ENCODE data around the gene RGCC. TPM values are rescaled to one million over a fixed set of nuclear protein-coding genes. Genes with fewer than 3 reads are reported as not detected.
"Not testable (repeated sequence)": the region's sequence is repeated elsewhere in the genome, so short reads cannot be mapped to it uniquely, and the experiment has no call there.

The RGCC gene
- total RNA-seq (2014; rRNA removed; shearing (Covaris generic)), result 43.4 and 48.6 TPM in 2 replicates

GRCh38 chr13:41456768-41457588 lies at the start of gene RGCC:
Gene RGCC, plus strand, starts transcription at chr13:41457550. Its CDS starts 158 bp downstream, at chr13:41457708.
- DNase-seq (ENCODE audit: low spot score), result peak; percentile 78

DNA sequence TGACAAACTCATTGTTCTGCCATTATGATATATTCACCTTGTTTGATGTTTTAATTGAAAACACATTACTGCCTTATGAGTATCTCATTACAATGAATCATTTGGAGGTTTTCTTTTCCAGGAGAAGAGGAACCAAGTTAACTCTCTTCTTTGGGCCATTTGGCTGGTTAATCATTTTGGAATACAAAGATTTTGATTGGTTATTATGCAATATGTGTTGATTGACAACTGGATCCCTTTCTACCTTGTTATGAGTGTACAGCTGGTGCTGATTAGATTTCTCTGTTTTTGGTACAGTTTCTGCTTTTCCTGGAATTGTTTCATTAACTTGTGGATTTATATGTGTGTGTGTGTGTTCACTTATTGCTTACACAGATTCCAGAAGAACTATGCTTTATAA lies 49.2 kb upstream of the RGCC start:
- no peak for DNase-seq (ENCODE audit: low spot score)

- DNase-seq (ENCODE audit: low spot score), result no peak
Measured at GRCh38 chr13:41408746-41409145, 48.6 kb upstream of the RGCC start.

DNA sequence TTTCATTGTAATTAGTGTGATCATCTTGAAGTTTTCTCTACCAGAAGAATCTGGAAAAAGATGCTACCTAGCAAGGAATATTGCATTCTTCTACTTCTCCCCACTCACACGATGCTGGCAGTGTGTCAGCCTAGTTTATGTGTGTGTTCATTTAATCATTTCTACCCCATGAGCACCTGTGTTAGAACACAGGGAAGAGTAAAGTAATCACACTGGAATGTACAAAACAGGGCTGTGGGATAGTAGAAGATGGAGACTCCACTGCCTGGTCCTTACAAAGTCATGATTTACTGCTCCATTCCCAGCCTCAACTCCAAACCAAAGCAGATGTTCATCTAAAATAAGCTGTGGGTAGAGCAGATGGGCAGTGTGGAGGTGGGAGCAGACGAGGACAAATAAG lies 47.7 kb upstream of the RGCC start:
- no peak for DNase-seq (ENCODE audit: low spot score)

DNA sequence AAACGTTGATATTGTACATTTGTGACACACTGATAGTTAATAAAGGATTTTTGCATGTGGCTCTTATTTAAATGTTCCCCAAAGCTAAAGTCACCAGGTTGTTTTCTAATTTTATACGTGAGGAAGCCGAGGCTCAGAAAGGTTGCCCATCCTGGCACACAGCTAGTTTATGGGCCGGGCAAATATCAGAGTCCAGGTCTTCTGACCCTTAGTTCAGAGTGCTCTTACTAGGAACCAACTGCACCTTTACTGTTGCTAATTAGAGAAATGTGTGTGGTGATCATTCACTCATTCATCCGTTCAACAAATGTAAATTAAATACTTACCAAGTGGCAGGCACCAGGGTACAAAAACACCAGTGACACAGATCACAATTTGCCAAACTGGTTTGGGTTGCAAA lies 46.3 kb upstream of the RGCC start:
- DNase-seq (ENCODE audit: low spot score), result no peak

DNA sequence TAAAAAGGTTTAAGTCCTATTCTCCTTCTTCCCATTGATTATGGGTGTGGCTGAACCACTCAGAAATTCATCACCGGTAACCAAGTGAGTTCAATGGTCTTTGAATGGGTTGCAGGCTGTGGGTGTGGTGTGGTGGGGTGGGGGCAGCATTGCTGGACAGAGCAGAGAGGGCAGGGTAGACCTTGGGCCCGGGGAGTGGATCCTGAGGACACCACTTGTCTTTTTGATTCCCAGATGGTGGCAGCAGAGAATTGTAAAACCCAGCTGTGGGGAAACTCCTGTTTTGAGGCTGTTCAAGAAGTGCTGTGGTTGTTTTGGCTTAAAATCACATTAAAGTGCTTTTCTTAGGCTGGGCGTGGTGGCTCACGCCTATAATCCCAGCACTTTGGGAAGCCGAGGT lies 45.8 kb upstream of the RGCC start:
- DNase-seq (ENCODE audit: low spot score), result peak; percentile 70

DNA sequence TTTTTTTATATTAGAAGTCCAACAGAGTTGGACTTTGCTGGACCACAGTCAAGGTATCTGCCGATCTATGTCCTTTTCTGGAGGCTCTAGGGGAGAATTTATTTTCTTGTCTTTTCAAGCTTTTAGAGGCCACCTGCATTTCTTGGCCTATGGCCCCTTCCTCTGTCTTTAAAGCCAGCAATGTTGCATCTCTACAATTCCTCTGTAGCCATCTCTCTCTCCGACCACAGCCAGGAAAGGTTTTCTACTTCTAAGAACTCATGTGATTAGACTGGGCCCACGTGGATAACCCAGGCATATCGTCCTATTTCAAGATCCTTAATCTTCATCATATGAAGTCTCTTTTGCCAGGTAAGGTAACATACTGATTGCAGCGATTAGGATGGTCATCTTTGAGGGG lies 43.5 kb upstream of the RGCC start:
- DNase-seq (ENCODE audit: low spot score), result no peak

DNA sequence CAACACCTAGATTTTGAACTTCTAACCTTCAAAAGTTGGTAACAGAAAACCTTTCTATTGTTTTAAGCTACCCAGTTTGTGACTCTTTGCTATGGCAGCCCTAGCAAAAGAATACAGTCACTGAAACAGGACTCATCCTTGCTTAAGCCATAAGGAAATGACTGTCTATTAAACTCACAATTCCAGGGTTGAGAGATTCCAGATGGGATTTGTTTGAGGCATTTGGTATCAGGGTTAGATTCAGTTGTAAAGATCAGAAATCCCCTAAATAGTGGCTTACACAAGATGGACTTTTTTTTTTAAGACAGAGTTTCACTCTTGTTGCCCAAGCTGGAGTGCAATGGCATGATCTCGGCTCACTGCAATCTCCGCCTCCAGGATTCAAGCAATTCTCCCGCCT lies 41.1 kb upstream of the RGCC start:
- DNase-seq (ENCODE audit: low spot score), result no peak

GRCh38 chr13:41418027-41418426 lies 39.3 kb upstream of the RGCC start:
- DNase-seq (ENCODE audit: low spot score), result peak; percentile 36

DNA sequence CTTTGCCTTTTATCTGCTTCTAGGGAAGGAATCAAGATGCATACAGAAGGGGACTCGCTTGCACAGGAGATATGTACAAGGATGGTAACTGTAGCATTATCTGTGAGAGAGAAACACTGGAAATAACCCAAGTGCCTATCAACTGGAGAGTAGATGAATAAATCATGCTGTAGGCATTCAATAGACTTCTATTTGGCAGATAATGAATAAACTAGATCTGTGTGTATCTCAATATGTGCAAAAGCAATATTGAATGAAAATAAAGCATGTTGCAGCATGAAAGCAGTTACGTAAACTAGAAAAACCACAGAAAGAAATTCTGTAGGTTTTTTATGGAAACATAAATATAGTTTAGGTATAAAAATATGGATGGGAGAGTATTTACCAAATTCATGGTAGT lies 38.6 kb upstream of the RGCC start:
- no peak for DNase-seq (ENCODE audit: low spot score)

GRCh38 chr13:41419206-41419605 lies 38.1 kb upstream of the RGCC start:
- no peak for DNase-seq (ENCODE audit: low spot score)

DNA sequence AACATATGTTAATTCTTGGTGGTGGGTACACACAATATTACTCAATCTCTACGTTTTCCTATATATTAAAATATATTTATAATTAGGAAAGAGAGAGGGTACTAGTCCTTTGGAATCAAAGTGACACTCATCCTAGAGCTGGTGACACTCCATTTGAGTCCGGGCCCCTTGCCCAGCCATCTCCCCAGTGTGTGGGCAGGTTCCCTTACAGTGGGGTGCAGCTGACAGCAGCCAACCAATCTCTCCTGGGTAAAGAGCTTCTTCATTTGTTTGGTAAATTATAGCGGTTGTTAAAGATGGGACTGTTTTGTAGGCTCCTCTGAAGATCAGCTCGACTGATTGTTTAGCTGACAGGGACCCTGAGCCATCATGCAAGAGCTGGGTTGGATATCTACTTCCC lies 37.2 kb upstream of the RGCC start:
- no peak for DNase-seq (ENCODE audit: low spot score)

GRCh38 chr13:41421330-41421729 lies 36.0 kb upstream of the RGCC start:
- not testable (repeated sequence) for DNase-seq (ENCODE audit: low spot score)

DNA sequence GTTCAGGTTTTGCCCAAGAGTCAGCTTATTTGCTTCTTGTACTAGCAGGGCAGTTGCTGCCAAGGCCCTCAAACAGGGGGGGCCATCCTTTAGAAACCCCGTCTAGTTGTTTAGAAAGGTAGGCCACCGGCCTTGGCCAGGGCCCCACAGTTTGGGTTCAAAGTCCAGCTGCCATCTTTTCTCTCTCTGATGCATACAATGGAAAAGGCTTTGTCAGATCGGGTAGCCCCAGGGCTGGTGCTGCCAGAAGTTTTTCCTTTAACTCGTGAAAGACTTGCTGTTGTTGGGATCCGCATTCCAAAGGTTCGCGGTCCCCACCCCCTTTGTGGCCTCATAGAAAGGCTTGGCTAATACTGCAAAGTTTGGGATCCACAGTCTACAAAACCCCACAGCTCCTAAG lies 35.4 kb upstream of the RGCC start:
- DNase-seq (ENCODE audit: low spot score), result not testable (repeated sequence)

DNA sequence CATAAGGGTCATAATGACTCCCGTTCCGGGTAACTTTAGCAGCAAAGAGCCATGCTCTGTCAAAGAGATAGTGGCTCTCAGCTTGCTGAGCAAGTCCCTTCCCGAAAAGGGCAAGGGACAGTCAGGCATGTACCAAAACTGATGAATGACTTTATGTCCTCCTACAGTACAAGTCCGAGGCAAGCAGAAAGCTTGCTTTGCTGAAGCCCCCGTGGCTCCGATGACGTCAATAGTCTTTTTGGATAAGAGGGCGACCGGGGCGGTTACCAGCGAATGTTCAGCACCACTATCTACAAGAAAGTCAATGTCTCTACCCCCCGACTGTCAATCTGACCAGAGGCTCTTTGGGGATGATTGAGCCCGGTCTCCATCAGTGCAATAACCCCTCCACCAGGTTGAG lies 34.1 kb upstream of the RGCC start:
- DNase-seq (ENCODE audit: low spot score), result not testable (repeated sequence)

DNA sequence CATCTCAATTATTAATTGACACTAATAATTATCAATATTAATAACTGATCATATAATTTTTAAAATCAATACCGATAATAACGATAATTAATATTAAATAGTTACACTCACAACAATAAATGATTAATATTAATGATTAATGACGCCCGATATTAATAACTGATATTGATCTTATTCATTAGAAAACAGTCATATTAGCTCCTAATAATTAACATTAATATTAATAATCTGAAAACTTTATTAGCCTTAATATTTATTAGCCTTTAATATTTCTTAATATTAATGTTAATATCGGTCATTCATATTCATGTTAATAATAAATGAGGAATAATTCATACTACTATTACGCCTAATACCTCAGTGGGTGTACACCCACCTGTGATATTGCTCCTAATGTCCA lies 32.7 kb upstream of the RGCC start:
- DNase-seq (ENCODE audit: low spot score), result not testable (repeated sequence)

- no peak for DNase-seq (ENCODE audit: low spot score)
Measured at GRCh38 chr13:41426047-41426446, 31.3 kb upstream of the RGCC start.

DNA sequence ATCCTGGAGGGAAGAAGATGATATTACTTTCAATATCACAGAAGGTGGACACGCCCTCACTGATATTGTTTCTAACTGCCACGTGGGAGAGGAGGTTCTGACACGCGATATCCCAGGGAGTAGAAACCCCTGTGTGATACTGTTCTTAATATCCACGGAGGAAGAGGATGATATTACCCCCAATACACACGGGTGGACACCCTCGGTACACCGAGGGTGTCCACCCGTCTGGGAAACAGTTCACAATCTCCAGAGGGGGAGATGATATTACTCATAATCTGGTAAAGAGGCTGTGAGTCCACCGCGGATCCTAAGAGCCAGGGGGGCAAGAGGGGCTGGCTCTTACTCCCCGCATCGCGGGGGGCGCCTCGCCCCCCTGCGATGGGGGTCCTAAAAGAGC lies 29.7 kb upstream of the RGCC start:
- DNase-seq (ENCODE audit: low spot score), result no peak

- no peak for DNase-seq (ENCODE audit: low spot score)
Measured at GRCh38 chr13:41428155-41428554, 29.2 kb upstream of the RGCC start.

- not testable (repeated sequence) for DNase-seq (ENCODE audit: low spot score)
Measured at GRCh38 chr13:41434030-41434429, 23.3 kb upstream of the RGCC start.

GRCh38 chr13:41434831-41435520 lies 22.4 kb upstream of the RGCC start:
- no peak for DNase-seq (ENCODE audit: low spot score)

GRCh38 chr13:41443969-41444368 lies 13.4 kb upstream of the RGCC start:
- DNase-seq (ENCODE audit: low spot score), result no peak

DNA sequence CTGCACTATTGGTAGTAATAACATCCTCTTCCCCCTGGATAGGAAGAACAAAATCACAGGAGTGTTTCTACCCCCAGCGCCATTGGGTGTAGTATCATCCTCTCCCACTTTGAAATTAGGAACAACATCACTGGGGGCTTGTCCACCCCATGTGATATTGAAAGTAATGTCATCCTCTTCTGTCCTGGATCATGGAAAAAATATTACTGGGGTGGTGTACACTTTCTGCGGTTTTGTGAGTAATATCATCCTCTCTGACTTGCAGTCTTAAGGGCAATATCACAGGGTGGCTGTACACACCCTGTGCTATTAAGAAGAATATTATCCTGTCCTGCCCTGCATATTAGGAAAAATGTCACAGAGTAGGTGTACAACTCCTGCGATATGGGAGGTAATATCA lies 4.9 kb upstream of the RGCC start:
- DNase-seq (ENCODE audit: low spot score), result no peak
